GM19193 (cell line): ENCODE measurements around the gene NCAM2.

Experiments used
- POLR2A ChIP-seq: IDR thresholded peaks from 4 replicates; pipeline ENCODE4 v1.6.1; 2011; ENCODE audit not compliant: insufficient read depth, insufficient read length; ENCODE audit errors: extremely low read depth

The NCAM2 gene

DNA sequence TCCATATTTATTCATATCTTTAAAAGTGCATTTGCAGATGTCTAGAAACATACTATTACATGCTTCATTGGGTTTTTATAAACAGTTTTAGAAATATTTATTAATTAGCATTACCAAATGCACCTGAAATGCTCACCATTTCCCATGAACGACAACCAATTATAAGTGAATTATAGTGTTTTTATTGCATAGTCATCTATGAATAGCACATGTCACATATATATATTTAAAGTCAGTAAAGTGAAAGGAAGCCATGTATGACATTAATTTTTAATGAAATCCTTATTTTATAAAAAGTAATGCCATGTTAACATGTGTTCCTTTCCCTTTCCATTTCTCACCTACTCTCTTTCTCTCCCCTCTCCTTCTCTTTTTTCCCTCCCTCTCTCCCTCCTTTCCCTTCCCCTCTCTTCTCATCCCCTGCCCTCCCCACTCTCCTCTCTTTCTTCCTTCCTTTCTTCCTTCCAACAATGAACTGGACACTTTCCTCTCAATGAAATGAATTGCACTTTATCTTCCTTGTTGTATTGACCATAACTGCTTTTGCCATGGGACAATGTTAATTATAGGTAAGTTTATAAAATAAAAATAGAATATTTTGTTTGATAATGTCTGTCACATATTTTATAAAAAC lies 179.3 kb downstream of the NCAM2 start:
- TF ChIP-seq POLR2A, result no peak

DNA sequence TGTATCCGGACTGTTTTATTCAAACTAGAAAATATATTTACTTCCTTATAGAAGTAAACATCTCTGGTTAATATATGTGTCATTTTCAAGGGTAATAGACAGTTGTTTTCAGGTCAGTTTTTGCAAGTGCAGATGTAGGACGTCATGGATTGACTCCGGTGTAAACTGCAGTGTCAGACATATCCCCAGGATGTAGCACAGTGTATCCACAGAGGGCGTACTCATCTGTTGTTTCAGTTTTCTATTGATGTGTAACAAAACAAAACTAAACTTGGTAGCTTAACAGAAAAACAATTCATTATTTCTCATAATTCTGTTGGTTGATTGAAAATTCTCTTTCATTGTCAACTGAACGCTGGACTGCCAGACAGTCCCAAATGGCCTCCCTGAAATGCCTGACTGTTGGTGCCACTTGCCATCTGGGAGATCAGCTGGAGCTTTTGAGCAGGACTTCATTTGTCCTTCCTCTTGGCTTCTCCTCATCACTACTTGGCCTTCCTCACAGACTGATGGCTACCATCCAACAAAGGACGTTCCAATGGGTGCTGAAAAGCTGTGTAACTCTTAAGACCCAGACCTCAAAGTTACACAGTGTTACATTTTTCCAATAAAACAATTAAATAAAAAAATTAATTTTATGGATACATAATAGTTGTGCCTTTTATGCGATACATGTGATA lies 181.6 kb downstream of the NCAM2 start:
- TF ChIP-seq POLR2A, result no peak

DNA sequence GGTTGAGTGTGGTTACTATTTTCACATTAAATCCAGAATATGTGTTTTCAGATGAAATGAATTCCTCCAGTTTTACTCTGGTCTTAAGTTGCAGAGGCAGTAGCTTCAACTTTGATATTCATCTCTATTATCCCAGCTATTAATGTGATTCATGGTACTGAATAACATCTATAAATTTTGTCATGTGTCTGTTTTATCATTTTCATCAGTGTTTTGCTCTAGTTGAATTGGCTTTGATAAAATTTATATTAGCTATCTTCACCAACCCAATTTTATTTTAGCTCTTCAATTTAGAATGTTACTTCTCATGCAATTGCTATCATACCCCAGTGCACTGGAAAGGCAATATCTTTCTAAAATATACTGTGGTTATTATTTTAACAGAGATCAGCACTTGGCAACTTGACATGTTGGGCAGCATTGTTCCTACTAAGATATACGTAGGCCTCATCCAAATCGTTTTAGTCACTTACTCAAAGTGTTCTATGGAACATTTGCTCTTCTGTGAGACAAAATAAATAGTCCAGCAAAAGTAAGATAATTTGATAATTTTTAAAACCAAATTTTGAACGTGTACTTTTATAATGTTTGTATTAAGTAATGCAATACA lies 184.3 kb downstream of the NCAM2 start:
- TF ChIP-seq POLR2A, result no peak

DNA sequence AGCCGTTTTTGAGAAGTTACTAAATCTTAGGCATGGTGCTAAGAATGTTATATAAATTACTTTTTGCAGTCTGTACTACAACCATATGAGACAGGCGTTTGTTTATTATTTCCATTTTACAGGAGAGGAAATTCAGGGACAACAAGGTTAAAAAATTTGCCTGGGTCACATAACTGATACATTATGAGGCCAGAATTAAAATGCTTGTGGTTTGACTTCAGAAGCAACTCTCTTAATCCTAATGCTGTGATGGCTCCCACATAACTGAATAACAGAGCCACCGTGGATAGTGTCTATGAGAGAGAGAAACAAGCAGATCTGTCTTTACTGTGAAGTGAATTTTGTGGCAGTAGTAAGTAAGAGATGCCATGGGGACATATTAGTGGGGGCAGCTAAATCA lies 184.9 kb downstream of the NCAM2 start:
- no peak for TF ChIP-seq POLR2A

DNA sequence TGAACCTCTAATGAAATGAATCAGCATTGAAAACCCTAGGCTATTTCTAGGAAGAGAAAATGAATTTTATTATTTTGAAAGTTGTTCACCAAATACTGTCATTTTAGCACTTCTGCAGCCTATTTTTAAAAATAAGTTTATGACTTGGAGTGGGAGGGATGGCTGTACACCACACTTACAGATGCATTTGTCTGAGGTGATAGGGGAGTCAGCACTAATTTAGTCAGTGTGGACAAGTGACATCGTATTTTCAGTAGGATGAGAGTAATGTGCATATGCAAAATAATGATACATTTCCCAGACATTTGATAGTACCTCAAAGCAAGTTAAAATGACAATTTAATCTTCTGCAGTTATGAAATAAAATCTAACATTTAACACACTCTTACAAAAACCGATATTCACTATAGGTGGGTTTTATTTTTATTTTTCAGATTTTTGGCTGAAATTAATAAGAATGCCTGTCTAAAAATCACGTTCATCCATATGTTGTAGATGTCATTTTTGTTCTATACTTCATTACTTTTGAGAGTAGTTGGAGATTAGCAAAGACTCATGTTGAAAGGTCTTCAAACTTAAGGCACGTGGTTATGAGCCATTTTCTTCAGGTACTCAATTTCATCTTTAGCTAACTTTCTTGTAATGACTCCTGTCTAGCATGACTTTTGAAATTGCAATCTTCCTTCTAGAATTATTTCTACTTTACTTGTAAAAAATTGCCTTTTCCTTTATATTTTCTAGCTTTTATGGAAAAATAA lies 186.7 kb downstream of the NCAM2 start:
- no peak for TF ChIP-seq POLR2A

DNA sequence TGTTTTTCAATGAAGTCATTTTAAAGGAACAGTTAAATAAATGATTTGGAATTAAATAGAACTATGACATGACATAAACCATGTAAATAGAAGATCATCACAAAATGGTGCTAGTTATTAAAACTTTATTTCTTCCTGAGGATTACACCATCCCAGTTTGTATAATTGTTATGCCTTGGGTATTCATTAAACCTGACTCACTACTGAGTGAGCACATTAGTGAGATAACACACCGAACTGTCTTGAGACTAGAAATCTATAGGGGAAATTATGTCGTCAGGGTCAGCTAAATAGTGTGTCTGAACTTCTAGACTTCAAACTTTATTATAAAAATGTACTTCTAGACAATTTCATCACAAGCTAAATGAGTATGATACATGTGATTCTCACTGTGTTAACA lies 189.4 kb downstream of the NCAM2 start:
- TF ChIP-seq POLR2A, result no peak

DNA sequence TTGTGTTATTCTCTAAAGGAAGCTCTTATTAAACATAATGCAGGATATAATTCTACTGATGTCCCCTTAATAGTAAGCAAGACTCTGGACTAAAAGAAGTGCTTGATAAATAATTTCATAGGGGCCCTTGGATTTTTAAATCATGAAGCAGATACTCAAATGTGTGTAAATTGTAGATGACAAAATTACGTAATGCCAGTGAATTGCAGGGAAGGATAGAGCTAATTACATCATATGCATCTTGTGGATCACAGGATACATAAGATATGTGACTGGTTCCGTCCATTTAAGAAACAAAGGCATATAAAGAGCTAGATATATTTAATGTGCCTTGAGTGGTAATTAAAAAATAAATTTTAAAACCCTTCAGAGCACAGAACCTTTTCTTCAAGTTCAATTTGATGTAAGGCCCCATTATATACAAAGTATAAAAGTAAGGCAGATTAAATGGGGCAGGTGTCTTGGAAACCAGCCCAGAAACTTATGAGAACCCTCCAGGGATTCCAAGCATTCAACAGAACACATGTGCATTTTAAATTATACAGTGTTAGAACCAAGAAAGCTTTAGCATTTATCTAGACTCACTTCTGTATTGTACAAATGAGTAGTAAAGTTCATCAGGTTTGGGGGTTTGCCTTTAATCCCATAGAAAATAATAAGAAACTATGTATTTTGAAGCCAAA lies 190.4 kb downstream of the NCAM2 start:
- no peak for TF ChIP-seq POLR2A

DNA sequence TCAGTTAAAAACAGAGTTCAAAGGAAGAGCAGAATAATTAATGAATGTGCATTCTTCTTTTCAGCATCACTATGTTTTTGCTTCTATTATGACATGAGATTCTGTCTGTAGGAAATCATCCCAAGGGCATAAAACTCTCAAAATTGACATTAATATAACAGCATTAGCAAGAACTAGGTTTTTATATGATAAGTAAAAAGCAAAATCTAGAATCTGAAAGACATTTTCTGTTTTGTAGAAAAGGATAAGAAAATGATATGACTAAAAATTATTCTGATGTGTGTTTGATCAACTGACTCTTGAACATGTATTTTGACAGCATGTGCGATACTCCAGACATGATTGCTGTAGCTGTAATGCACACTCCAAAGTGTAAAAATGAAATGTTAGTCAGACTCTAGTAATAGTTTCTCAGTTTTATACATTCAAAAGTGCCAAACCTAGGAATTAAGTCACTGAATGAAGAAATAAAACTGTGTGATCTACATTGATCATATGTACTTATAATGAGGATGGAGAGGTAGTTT lies 197.3 kb downstream of the NCAM2 start:
- TF ChIP-seq POLR2A, result no peak

DNA sequence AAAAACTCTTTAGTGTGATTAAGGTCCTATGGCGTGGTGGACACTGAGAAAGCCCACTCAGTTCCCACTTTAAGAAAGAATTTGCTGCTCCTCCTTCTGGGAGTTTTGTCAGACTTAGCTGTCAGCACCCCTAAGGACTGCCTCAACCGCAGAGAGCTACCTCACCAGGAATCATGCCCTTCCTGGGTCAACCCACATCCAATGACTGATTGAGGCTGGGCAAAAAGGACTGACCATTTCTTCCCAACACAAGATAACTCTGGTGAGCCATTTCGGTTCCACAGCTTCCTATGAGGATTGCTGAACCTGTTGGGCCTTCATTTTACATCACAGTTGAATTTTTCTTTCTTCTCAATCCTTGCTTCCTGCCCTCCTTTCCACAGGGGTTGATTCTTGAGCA lies 197.9 kb downstream of the NCAM2 start:
- no peak for TF ChIP-seq POLR2A

DNA sequence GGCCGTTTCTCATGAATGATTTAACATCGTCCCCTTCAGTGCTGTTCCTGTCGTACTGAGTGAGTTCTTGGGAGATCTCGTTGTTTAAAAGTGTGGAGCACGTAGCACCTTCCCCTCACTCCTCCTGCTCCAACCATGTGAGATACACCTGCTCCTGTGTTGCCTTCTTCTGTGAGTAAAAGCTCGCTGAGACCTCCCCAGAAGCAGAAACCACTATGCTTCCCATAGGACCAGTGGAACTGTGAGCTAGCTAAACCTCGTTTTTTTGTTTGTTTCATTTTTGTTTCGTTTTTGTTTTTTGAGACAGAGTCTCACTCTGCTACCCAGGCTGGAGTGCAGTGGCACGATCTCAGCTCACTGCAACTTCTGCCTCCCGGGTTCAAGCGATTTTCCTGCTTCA lies 198.6 kb downstream of the NCAM2 start:
- no peak for TF ChIP-seq POLR2A

DNA sequence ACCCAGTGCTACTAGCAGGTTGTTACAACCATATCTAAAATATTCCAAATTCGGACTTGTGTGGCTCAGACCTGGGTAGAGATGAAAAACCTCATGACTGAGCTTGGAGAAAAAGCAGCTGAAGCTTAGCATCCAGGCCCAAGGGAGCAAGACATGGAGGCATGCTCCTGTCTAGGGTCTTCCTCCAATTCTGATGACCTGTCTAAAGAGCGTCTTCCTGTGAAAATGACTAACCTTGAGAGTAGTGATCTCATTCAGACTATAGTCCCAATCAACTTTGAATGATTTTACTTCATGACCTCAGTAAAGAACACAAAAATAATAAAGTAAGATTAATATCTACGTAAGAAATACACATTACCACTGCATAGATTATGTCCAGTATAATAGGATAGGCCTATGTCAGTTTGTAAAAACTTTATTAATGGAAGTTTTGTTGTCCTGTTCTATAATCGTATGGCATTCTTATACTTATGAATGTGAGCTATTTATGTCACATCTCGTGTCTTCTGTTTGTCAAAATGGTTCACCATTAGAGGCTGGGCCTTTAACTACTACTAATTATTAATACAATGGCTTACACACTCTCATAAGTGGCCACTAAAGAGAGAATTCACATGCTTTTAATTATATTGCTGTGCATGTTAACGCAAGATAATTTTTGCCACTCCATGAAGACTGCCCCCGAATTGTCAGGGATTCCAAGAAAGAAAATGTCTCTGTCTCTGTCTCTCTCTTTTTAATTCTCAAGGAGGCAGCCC lies 201.3 kb downstream of the NCAM2 start:
- TF ChIP-seq POLR2A, result no peak

DNA sequence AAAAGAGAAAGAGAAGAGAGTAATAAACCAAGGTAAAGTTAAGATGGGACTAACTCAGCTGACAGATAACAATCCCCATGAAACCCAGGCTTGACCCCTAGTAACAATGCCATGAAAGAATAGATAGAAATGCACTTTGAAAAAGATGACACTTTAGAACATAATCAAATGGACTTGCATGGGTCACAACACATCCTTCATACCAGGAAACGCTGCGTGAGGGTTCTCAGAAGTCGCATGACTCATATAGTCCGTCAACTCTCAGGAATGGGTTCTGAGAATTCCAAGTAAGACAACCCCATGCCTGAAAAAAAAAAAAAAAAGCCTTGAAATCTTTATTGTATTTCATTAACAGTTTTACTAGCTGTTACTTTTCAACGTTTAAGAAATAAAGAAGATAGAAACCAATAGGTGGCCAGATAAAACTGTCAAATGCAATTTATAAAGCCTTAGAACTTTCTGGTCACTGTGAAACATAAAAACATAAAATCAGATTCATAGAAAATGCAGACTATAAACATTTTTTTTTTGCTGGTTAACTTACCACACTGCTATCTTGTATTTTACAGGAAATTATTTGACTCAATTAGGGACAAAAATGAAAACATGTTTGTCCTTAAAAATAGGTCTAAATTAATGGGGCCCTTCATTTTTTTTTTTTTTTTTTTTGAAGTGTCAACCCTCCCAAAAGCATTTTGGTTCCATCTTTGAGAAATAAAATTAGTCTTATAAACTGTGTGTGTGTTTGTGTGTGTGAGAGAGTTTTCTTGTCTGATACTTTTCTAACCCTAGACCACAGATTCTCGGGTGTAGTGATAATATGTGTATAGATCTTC lies 202.1 kb downstream of the NCAM2 start:
- TF ChIP-seq POLR2A, result no peak

DNA sequence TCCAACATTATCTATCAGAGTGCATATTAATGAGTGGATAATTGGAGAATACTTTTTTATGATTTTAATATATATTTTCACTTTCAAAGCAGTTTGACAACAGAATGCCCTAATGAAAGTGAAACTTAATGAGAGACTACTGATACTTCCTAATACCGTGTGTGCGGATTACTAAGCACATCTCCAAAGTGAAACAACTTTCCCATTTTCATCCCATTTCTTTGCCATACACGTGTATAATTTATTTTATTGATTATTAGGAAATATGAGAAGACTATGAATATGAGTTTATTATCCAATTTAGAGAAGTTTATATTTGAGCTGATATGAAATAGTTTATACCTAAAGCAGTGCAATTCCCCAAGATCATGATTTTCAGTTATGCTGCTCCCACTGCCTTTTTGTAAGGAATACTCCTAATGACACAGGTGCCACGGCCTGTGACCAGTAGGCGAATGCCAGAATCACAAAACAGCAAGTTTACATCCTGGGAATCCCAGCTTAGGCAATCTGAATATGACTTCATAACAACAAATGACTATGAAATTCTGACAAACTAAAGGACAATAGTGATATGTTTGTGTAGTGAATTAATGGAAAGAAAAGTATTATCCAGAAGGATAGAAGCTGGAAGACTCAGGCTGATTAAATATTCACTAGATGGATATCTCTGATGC lies 202.9 kb downstream of the NCAM2 start:
- TF ChIP-seq POLR2A, result no peak

DNA sequence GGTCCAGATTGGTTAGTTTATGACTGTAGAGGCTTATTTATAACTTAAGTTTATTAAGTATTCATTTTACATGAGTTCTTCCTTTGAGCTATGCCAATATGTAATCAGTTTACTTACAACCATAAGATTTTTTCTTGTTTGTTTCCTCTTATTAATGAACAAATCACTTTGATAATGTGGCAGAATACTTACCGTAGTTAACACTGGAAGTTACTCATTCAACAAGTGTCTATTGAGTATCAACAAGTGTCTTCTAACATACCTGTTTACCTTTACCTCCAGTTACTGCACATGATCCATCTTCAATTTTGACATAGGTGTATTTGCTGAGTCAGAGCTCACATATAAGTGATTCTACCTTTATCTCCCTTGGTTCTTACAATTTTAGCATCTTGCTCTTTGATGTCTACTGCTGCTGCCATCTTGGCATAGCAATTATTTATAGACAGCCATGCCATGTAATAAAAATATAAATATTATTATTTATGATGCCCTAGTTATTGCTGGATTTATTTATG lies 205.7 kb downstream of the NCAM2 start:
- no peak for TF ChIP-seq POLR2A
